ENCODE results near the gene SPSB4. TPM values are rescaled to one million over a fixed set of nuclear protein-coding genes. Genes with fewer than 3 reads are reported as not detected.

Gene SPSB4
- total RNA-seq, 1 donor from 2014 or later: 1.2 TPM

- Mint-ChIP-seq H3K27ac (ENCODE audit: unreplicated experiment) (peak overlapping the region; percentile 79), H3K4me1 (ENCODE audit: unreplicated experiment) (peaks cover 4% of the 10 kb centered on the region), H3K27me3 (ENCODE audit: unreplicated experiment) (peaks cover 5% of the 10 kb centered on the region), H3K36me3 (ENCODE audit: low read depth, unreplicated experiment) (no peaks in the 10 kb centered on the region), H3K4me3 (ENCODE audit: unreplicated experiment) (no peak overlapping the region), H3K9me3 (ENCODE audit: unreplicated experiment) (no peaks in the 10 kb centered on the region)
- no peak for TF ChIP-seq CTCF (IDR thresholded peaks at IDR 0.05; ENCODE audit: unreplicated experiment)
- DNase-seq (ENCODE audit: low spot score): no peak
Measured at GRCh38 chr3:141096981-141097380, 45.8 kb downstream of the SPSB4 start.

GRCh38 chr3:141100112-141100511 lies 49.0 kb downstream of the SPSB4 start:
- Mint-ChIP-seq H3K9me3 (ENCODE audit: unreplicated experiment) (no peaks in the 10 kb centered on the region), H3K27ac (ENCODE audit: unreplicated experiment) (no peak overlapping the region), H3K4me3 (ENCODE audit: unreplicated experiment) (no peak overlapping the region), H3K4me1 (ENCODE audit: unreplicated experiment) (peaks cover 4% of the 10 kb centered on the region), H3K36me3 (ENCODE audit: low read depth, unreplicated experiment) (no peaks in the 10 kb centered on the region), H3K27me3 (ENCODE audit: unreplicated experiment) (peaks cover 8% of the 10 kb centered on the region)
- TF ChIP-seq CTCF (IDR thresholded peaks at IDR 0.05; ENCODE audit: unreplicated experiment): no peak
- no peak for DNase-seq (ENCODE audit: low spot score)

- no peak for TF ChIP-seq CTCF (IDR thresholded peaks at IDR 0.05; ENCODE audit: unreplicated experiment)
- H3K4me3 Mint-ChIP-seq (ENCODE audit: unreplicated experiment): no peak overlapping the region
- no peaks in the 10 kb centered on the region for H3K36me3 Mint-ChIP-seq (ENCODE audit: low read depth, unreplicated experiment)
- no peak for DNase-seq (ENCODE audit: low spot score)
- H3K9me3 Mint-ChIP-seq (ENCODE audit: unreplicated experiment): no peaks in the 10 kb centered on the region
- H3K4me1 Mint-ChIP-seq (ENCODE audit: unreplicated experiment): peaks cover 4% of the 10 kb centered on the region
- peaks cover 8% of the 10 kb centered on the region for H3K27me3 Mint-ChIP-seq (ENCODE audit: unreplicated experiment)
- no peak overlapping the region for H3K27ac Mint-ChIP-seq (ENCODE audit: unreplicated experiment)
Measured at GRCh38 chr3:141100531-141101320, 49.6 kb downstream of the SPSB4 start.

GRCh38 chr3:141102372-141102771 lies 51.2 kb downstream of the SPSB4 start:
- H3K36me3 Mint-ChIP-seq (ENCODE audit: low read depth, unreplicated experiment): no peaks in the 10 kb centered on the region
- H3K4me3 Mint-ChIP-seq (ENCODE audit: unreplicated experiment): no peak overlapping the region
- no peak for TF ChIP-seq CTCF (IDR thresholded peaks at IDR 0.05; ENCODE audit: unreplicated experiment)
- H3K9me3 Mint-ChIP-seq (ENCODE audit: unreplicated experiment): no peaks in the 10 kb centered on the region
- H3K27ac Mint-ChIP-seq (ENCODE audit: unreplicated experiment): no peak overlapping the region
- no peaks in the 10 kb centered on the region for H3K4me1 Mint-ChIP-seq (ENCODE audit: unreplicated experiment)
- no peak for DNase-seq (ENCODE audit: low spot score)
- H3K27me3 Mint-ChIP-seq (ENCODE audit: unreplicated experiment): peaks cover 4% of the 10 kb centered on the region

- Mint-ChIP-seq H3K36me3 (ENCODE audit: low read depth, unreplicated experiment) (no peaks in the 10 kb centered on the region), H3K9me3 (ENCODE audit: unreplicated experiment) (no peaks in the 10 kb centered on the region), H3K27ac (ENCODE audit: unreplicated experiment) (no peak overlapping the region), H3K4me1 (ENCODE audit: unreplicated experiment) (no peaks in the 10 kb centered on the region), H3K4me3 (ENCODE audit: unreplicated experiment) (no peak overlapping the region), H3K27me3 (ENCODE audit: unreplicated experiment) (peaks cover 4% of the 10 kb centered on the region)
- TF ChIP-seq CTCF (IDR thresholded peaks at IDR 0.05; ENCODE audit: unreplicated experiment): no peak
- DNase-seq (ENCODE audit: low spot score): no peak
Measured at GRCh38 chr3:141103067-141103466, 51.9 kb downstream of the SPSB4 start.

All from endothelial cell (in vitro differentiated cells).